ENCODE measurements around the gene HENMT1. TPM values are rescaled to one million over a fixed set of nuclear protein-coding genes. Genes with fewer than 3 reads are reported as not detected.

The HENMT1 gene
- total RNA-seq, 4 donors from 2014 or later: 2.5 to 3.6 (median 2.9) TPM

DNA sequence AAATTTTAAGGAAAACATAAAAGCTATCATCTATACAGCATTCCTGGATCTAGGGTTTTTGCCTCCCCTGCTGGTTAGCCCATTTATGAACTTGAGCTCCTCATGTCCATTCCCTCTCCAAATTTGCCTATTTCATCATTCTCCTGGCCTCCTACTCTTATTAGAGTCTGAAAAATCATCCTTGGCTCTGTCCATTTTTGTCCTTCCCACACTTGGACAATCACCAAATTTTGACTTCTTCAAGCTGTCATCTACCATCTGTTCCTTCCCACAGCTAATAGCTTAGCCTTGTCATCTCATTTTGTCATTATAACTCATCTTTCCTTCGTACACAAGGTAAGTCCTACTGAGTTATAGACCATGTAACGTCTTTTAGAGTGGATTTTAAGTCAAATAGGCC is 2.2 kb upstream of the HENMT1 start:
- Histone ChIP-seq H3K4me1 (peaks cover 0 to 11% (median 0%) of the 10 kb centered on the region in 3 donors), H3K9me3 (no peaks in the 10 kb centered on the region), H3K27me3 (no peaks in the 10 kb centered on the region), H3K27ac (no peak overlapping the region), H3K36me3 (no peaks in the 10 kb centered on the region), H3K4me3 (no peak overlapping the region)
- ATAC-seq: peak; percentile 49
- 70 to 80% methylated on average over 2 of the region's 2 CpGs for WGBS, 2 donors (ENCODE audit: low coverage in 1 of 2)
- no peak for TF ChIP-seq EP300 (IDR thresholded peaks at IDR 0.05)
- no peak for TF ChIP-seq POLR2A (IDR thresholded peaks at IDR 0.05)
- peak; percentile 27 for TF ChIP-seq POLR2AphosphoS5 (IDR thresholded peaks at IDR 0.05)
- TF ChIP-seq, protein P1, sequence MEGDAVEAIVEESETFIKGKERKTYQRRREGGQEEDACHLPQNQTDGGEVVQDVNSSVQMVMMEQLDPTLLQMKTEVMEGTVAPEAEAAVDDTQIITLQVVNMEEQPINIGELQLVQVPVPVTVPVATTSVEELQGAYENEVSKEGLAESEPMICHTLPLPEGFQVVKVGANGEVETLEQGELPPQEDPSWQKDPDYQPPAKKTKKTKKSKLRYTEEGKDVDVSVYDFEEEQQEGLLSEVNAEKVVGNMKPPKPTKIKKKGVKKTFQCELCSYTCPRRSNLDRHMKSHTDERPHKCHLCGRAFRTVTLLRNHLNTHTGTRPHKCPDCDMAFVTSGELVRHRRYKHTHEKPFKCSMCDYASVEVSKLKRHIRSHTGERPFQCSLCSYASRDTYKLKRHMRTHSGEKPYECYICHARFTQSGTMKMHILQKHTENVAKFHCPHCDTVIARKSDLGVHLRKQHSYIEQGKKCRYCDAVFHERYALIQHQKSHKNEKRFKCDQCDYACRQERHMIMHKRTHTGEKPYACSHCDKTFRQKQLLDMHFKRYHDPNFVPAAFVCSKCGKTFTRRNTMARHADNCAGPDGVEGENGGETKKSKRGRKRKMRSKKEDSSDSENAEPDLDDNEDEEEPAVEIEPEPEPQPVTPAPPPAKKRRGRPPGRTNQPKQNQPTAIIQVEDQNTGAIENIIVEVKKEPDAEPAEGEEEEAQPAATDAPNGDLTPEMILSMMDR (IDR thresholded peaks at IDR 0.05): no peak

DNA sequence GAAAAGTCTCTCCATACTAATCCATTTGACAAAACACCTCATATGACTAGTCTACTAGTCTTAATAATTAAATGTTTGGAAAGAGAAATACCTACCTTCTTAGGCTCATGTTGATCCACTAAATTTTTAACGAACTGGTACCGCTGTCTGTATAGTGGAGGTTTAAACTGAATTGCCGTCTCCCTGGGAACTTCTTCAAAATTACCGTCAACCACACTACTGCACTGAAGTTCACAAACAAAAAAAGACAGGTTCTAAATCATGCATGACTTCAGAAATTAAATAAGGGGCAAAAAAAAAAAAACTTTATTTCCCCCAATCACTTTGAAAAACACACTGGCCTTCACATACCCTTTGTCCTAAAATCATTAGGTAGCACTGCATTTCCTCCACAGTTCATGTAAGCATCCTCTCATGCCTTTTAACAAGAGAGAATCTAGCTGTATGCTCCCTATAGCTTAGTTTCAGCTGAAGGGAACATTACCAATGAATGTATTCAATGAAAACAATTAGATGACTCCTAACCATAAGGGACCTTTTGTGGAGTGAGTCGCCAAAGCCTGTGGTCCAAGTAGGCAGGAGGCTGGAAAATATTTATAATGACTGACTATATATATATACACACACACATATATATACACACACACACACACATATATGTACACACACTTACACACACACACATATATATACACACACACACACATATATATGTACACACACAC is 3.4 kb downstream of the HENMT1 start:
- Histone ChIP-seq H3K4me3 (no peak overlapping the region), H3K27me3 (no peaks in the 10 kb centered on the region), H3K4me1 (peaks cover 0 to 11% (median 0%) of the 10 kb centered on the region in 3 donors), H3K36me3 (no peaks in the 10 kb centered on the region), H3K27ac (no peak overlapping the region), H3K9me3 (no peaks in the 10 kb centered on the region)
- no peak for ATAC-seq
- TF ChIP-seq POLR2A (IDR thresholded peaks at IDR 0.05) (no peak), EP300 (IDR thresholded peaks at IDR 0.05) (no peak), POLR2AphosphoS5 (IDR thresholded peaks at IDR 0.05) (no peak)
- TF ChIP-seq, protein P1 (IDR thresholded peaks at IDR 0.05): no peak
- WGBS, 2 donors (ENCODE audit: low coverage in 1 of 2): 90 to 93% methylated on average over 4 to 5 of the region's 5 CpGs

DNA sequence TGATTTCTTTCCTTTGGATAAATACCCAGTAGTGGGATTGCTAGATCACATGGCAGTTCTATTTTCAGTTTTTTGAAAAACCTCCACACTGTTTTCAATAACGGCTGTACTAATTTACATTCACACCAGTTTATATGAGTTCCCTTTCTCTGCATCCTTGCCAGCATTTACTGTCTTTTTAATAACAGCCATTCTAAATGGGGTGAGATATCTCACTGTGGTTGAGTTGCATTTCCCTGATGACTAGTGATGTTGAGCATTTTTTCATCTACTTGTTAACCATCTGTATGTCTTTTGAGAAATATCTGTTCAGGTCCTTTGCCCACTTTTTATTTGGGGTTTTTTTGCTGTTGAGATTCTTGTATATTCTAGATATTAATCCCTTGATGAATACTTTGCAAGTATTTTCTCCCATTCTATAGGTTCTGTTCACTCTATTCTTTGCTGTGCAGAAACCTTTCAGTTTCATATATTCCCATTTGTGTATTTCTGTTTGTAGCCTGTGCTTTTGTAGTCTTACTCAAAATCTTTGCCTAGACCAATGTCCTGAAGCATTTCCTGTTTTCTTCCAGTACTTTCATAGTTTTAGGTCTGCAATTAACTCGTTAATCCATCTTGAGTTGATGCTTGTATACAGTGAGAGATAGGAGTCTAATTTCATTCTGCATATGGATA is 7.3 kb downstream of the HENMT1 start:
- Histone ChIP-seq H3K27me3 (no peaks in the 10 kb centered on the region), H3K4me1 (no peaks in the 10 kb centered on the region), H3K36me3 (peaks cover 0 to 15% of the 10 kb centered on the region in 2 donors), H3K9me3 (no peaks in the 10 kb centered on the region), H3K4me3 (no peak overlapping the region), H3K27ac (no peak overlapping the region)
- 70 to 73% methylated on average over 2 of the region's 2 CpGs for WGBS, 2 donors (ENCODE audit: low coverage in 1 of 2)
- no peak for ATAC-seq
- TF ChIP-seq EP300 (IDR thresholded peaks at IDR 0.05) (no peak), POLR2AphosphoS5 (IDR thresholded peaks at IDR 0.05) (no peak)
- TF ChIP-seq, protein P1 (IDR thresholded peaks at IDR 0.05): no peak

DNA sequence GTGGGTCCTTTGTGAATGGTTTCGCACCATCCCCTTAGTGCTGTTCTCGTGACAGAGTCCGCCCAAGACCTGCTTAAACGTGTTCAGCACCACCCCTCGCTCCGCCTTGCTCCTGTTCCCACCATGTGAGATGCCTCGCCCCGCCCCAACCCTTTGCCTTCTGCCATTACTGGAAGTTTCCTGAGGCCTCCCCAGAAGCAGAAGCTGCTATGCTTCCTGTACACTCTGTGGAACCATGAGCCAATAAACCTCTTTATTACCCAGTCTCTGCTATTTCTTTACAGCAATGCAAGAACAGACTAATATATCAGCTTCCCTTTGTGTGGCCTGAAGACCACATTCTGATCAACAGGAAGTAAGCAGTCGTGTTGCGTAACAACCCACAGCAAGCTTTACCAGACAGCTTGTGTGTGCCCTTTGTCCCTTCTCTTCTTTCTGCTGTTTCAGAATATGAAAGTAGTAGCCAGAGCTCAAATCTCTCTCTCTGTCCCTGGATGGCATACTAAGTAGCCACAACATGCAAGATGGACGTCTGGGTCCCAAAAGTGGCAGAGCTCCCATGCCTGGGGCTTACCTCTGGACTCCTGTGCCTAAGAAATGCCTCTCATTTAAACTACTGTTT is 14.1 kb downstream of the HENMT1 start:
- peaks cover 0 to 15% of the 10 kb centered on the region in 2 donors for H3K36me3 ChIP-seq
- TF ChIP-seq, protein P1 (IDR thresholded peaks at IDR 0.05): no peak
- TF ChIP-seq POLR2AphosphoS5 (IDR thresholded peaks at IDR 0.05) (no peak), POLR2A (IDR thresholded peaks at IDR 0.05) (no peak), EP300 (IDR thresholded peaks at IDR 0.05) (no peak)
- H3K27ac ChIP-seq: peak overlapping the region in 3 of 4 donors; percentile 38 to 66 (median 43)
- H3K9me3 ChIP-seq: no peaks in the 10 kb centered on the region
- no peaks in the 10 kb centered on the region for H3K27me3 ChIP-seq
- 89 to 91% methylated on average over 7 to 10 of the region's 11 CpGs for WGBS, 2 donors (ENCODE audit: low coverage in 1 of 2)
- H3K4me3 ChIP-seq: no peak overlapping the region
- ATAC-seq: peak; percentile 63
- no peaks in the 10 kb centered on the region for H3K4me1 ChIP-seq
